IPS-20b (cell line): Measurements from ENCODE around the gene URI1.

Experiments
- H3K27ac ChIP-seq: one replicate; pipeline ENCODE4 v1.5.1; 2013; ENCODE audit warnings: low read length
- H3K27me3 ChIP-seq: 2 replicates; pipeline ENCODE4 v1.6.1; 2013; ENCODE audit warnings: mild to moderate bottlenecking, low read length, inconsistent platforms; ENCODE audit not compliant: insufficient read depth
- H3K36me3 ChIP-seq: 2 replicates; pipeline ENCODE4 v1.6.1; 2013; ENCODE audit warnings: low read depth, mild to moderate bottlenecking, inconsistent platforms, low read length, moderate library complexity; ENCODE audit not compliant: insufficient read depth
- H3K4me1 ChIP-seq: 2 replicates; pipeline ENCODE4 v1.6.1; 2013; ENCODE audit warnings: mild to moderate bottlenecking, control low read depth, inconsistent platforms, low read length, moderate library complexity; ENCODE audit not compliant: insufficient read depth
- H3K4me3 ChIP-seq: 2 replicates; pipeline ENCODE4 v1.5.1; 2013; ENCODE audit warnings: mild to moderate bottlenecking, low read length, inconsistent platforms
- H3K9ac ChIP-seq: 2 replicates; pipeline ENCODE4 v1.6.1; 2013; ENCODE audit warnings: low read depth, mild to moderate bottlenecking, inconsistent platforms, low read length, moderate library complexity
- H3K9me3 ChIP-seq: 2 replicates; pipeline ENCODE4 v1.6.1; 2013; ENCODE audit warnings: mild to moderate bottlenecking, low read depth, low read length, inconsistent platforms; ENCODE audit not compliant: insufficient read depth

The URI1 gene

GRCh38 chr19:30062065-30062906 is 120.2 kb downstream of the URI1 start:
- H3K4me1 ChIP-seq, result no peaks in the 10 kb centered on the region
- H3K36me3 ChIP-seq, result no peaks in the 10 kb centered on the region
- H3K9me3 ChIP-seq, result no peaks in the 10 kb centered on the region
- H3K27ac ChIP-seq, result no peak overlapping the region
- no peak overlapping the region for H3K4me3 ChIP-seq
- H3K27me3 ChIP-seq, result no peaks in the 10 kb centered on the region
- H3K9ac ChIP-seq, result no peak overlapping the region

DNA sequence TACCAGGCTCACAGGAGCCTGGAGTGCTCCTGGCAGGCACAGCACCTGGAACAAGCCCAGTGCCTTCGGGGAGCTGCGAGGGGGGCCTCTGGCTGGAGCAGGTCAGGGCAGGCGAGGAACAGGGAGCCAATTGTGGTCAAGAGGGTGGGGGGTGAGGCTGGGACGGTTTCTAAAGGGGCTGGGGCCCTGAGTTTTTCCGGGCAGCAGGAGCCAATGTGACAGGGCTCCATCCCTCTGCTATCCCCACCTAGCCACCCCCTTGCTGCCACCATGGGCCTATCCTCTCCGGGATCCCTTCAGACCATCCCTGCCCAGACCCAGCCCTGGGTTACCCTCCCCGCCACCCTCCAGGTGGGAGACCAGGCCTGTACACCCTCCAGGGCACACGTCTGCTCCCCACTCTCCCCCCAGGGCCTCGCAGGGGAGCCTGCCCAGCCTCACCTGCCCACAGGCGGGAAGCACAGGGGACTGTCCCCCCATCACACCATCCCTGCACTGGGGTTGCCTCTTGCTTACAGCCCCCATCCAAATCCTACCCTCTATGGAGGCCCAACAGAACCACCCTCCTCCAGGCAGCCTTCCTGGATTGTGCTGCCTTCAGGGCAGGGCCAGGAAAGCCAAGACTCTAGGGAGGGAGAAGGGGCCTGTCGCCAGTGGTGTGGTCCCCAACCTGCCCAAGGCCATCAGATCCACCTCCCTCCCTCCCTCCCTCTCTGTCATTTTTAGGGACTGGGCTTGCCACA is 121.0 kb downstream of the URI1 start:
- Histone ChIP-seq H3K27ac (no peak overlapping the region), H3K27me3 (no peaks in the 10 kb centered on the region), H3K9ac (no peak overlapping the region), H3K9me3 (no peaks in the 10 kb centered on the region), H3K4me3 (no peak overlapping the region), H3K36me3 (no peaks in the 10 kb centered on the region), H3K4me1 (no peaks in the 10 kb centered on the region)

DNA sequence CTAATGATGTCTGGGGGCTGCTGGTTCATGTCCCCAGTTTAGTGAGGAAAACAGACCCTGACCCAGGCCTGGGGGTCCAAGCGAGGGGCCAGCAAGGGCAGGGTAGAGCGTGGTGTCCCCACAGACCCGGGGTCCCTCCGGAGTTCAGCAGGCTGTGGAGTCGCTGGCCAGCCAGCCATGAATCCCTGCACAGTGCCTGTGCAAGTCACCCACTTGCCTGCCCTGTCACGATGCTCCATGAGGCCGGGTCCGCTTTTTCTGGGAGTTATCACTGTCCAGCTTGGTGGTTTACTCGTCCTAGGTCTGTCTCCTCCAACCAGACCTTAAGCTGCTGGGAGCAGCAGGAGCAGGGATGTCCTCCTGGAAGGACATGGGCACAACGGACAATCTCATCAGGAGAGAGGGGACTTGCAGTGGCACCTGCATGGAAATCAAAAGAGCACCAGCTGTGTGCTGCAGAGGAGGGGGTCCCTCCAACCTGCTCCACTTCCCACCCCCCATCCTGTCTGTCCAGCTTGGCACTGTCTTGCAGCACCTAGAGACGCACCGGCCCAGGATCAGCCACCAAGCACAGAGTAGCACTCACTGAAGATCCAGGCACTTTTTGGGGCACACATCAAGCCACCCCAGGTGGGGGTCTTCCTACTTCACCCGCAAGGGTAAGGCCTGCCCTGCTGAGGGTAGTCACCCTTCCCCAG is 121.8 kb downstream of the URI1 start:
- H3K4me1 ChIP-seq, result no peaks in the 10 kb centered on the region
- no peaks in the 10 kb centered on the region for H3K9me3 ChIP-seq
- no peaks in the 10 kb centered on the region for H3K36me3 ChIP-seq
- no peak overlapping the region for H3K4me3 ChIP-seq
- no peaks in the 10 kb centered on the region for H3K27me3 ChIP-seq
- no peak overlapping the region for H3K9ac ChIP-seq
- no peak overlapping the region for H3K27ac ChIP-seq

GRCh38 chr19:30064348-30064699 is 122.3 kb downstream of the URI1 start:
- Histone ChIP-seq H3K9ac (no peak overlapping the region), H3K9me3 (no peaks in the 10 kb centered on the region)

GRCh38 chr19:30064771-30065494 is 122.9 kb downstream of the URI1 start:
- no peaks in the 10 kb centered on the region for H3K36me3 ChIP-seq
- H3K27me3 ChIP-seq, result no peaks in the 10 kb centered on the region
- H3K4me1 ChIP-seq, result no peaks in the 10 kb centered on the region
- H3K27ac ChIP-seq, result no peak overlapping the region
- H3K9ac ChIP-seq, result no peak overlapping the region
- H3K9me3 ChIP-seq, result no peaks in the 10 kb centered on the region
- no peak overlapping the region for H3K4me3 ChIP-seq

More at GRCh38 chr19:30064348-30064699, 122.3 kb downstream of the URI1 start:
- Histone ChIP-seq H3K27ac (no peak overlapping the region), H3K27me3 (no peaks in the 10 kb centered on the region), H3K36me3 (no peaks in the 10 kb centered on the region), H3K4me3 (no peak overlapping the region), H3K4me1 (no peaks in the 10 kb centered on the region)

DNA sequence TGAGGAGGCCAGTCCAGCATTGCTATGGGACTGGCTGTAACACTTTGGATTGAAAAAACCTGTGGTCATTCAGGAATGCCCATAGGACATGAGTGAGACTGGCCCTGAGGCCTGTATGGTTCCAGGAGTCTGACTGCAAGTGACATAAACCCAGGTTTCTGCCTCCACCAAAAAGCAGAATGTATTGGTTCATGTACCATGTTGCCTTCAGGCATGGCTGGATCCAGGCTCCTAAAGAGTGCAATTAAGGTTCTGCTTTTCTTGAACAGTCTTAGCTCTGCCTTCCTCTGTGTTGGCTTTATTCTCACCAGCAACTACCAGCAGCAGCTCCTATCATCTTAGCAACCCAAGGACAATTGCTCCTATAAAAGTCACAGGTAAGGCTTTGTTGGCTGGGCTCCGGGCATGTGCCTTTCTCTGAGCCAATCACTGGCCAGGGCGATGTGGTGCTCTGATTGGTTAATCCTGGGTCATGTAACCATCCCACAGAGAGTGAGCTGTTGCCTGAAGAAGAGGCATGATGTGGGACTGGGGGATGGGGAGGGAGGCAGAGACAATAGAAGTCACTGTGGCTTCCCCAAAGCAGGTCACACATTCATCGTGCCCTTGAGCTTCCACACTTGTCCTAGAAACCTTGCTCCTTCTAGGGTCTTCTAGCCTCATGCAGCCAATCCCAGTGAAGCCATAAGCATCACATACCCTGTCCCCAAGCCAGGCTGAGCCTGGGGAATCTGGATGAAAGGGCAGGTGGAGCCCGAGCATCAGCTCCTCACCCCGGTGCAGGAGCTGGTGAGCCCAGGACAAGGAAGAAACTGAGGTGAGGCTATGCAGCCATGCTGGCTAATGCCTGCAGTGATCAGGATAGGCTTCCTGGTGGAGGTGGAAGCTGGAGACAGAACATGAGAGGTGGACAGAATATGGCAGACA is 123.9 kb downstream of the URI1 start:
- H3K9me3 ChIP-seq, result no peaks in the 10 kb centered on the region
- H3K27ac ChIP-seq, result no peak overlapping the region
- H3K36me3 ChIP-seq, result no peaks in the 10 kb centered on the region
- H3K4me3 ChIP-seq, result no peak overlapping the region
- no peak overlapping the region for H3K9ac ChIP-seq
- no peaks in the 10 kb centered on the region; the same call in 1 of the 2 replicates for H3K4me1 ChIP-seq
- no peaks in the 10 kb centered on the region for H3K27me3 ChIP-seq
